Astrocyte of the cerebellum (primary cell): ENCODE data around the gene PACRG.

ENCODE experiments used
- DNase-seq: peaks from one replicate; pipeline ENCODE4 v3.0.0-alpha.2; 2011; ENCODE audit warnings: low read depth
- H3K4me3 ChIP-seq: 2 replicates; pipeline ENCODE4 v1.5.1; 2011; ENCODE audit warnings: mild to moderate bottlenecking, low read depth, low read length, moderate library complexity
- in situ Hi-C: cut with HindIII; loops from 2 replicates; pipeline ENCODE4 v1.10.0; 2017; ENCODE audit warnings: low sequenced_read_pairs
- TF ChIP-seq, protein P1 (sequence below): IDR thresholded peaks from 2 replicates; pipeline ENCODE4 v1.5.1; 2012; ENCODE audit warnings: low read length, low read depth, moderate library complexity, mild to moderate bottlenecking; ENCODE audit errors: missing control alignments

Gene PACRG

DNA sequence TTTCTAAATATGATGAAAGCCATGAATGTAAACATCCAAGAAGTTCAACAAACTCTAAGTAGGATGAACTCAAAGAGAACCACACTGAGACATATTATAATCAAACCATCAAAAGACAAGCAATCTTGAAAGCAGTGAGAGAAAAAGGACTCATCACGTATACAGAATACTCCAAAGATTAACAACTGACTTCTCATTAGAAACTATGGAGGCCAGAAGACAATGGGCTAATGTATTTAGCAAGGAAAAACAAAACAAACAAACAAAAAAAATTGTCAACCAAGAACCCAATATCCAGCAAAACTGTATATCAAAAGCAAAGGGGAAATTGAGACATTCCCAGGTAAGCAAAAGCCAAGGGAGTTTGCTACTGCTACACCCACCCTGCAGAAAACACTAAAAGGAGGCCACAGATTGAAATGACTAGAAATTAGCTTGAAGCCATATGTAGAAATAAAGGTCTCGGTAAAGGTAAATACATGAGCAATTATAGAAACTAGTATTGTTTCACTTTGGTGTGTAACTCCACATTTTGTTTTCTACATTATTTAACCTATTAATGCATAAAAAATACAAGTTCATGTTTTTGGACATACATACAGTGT lies 385.7 kb downstream of the PACRG start:
- in situ Hi-C loops = no loop called here
- DNase-seq = no peak
- no peak overlapping the region for H3K4me3 ChIP-seq
- TF ChIP-seq, protein P1, sequence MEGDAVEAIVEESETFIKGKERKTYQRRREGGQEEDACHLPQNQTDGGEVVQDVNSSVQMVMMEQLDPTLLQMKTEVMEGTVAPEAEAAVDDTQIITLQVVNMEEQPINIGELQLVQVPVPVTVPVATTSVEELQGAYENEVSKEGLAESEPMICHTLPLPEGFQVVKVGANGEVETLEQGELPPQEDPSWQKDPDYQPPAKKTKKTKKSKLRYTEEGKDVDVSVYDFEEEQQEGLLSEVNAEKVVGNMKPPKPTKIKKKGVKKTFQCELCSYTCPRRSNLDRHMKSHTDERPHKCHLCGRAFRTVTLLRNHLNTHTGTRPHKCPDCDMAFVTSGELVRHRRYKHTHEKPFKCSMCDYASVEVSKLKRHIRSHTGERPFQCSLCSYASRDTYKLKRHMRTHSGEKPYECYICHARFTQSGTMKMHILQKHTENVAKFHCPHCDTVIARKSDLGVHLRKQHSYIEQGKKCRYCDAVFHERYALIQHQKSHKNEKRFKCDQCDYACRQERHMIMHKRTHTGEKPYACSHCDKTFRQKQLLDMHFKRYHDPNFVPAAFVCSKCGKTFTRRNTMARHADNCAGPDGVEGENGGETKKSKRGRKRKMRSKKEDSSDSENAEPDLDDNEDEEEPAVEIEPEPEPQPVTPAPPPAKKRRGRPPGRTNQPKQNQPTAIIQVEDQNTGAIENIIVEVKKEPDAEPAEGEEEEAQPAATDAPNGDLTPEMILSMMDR = no peak

DNA sequence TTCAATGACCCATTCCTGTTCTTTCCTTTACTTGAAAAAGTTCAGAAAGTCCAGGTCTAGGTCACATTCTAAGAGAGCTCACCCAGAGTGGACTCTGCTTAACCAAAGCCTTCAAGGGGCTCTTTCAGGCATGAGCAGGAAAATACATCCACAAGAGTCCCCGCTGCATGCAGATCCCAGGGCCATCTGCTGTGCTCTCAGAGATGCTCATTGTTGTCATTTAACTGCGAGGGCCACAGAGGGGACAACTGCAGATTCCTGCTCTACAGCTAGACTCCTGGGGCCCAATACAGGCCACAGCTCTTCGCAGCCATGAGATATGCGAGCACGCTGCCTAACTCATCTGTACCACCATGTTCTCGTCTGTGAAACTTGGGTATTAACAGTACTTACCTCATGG lies 391.2 kb downstream of the PACRG start:
- in situ Hi-C loops = no loop called here

DNA sequence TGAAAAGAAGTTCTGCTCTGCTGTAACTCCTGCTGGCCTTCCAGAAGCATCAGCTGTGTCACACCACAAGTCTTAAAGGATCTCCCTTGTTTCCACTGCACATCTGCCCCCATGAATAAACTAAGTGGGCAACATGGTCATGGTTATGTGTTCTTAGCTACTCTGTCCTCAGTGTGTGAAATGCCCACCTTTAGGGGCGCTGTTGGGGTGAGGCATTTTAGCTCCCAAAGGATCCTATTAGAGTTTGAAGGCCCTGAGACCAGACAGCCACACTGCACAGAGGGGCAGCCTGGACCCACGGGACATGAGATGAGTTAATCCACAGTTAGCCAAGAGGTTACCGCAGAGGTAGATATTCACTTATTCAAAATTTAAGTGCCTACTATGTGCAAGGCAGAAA lies 392.4 kb downstream of the PACRG start:
- no peak overlapping the region for H3K4me3 ChIP-seq
- DNase-seq = no peak
- TF ChIP-seq, protein P1 = no peak
- in situ Hi-C loops = no loop called here

More for the DNA sequence above, 391.2 kb downstream of the PACRG start:
- TF ChIP-seq, protein P1 = no peak
- DNase-seq = no peak
- H3K4me3 ChIP-seq = no peak overlapping the region

DNA sequence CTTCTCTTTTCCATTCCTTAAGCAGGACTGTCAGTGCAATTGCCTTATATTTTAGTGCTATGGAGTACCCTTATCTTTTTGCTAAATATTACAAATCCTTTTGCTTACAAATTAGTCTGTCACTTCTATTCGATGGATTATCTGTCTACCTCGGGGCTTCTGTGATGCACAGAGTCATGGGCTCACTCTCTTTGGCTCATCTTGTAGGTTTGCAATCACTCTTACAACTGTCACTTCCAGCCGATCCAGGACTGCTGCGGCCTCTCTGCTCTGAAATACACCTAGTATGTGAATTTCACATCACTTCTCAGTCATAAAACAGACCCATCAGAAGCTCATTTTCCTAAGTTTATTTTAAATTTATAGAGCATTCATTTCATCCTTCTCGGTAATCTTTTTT lies 393.5 kb downstream of the PACRG start:
- TF ChIP-seq, protein P1 = no peak
- no peak overlapping the region for H3K4me3 ChIP-seq
- in situ Hi-C loops = no loop called here
- no peak for DNase-seq

DNA sequence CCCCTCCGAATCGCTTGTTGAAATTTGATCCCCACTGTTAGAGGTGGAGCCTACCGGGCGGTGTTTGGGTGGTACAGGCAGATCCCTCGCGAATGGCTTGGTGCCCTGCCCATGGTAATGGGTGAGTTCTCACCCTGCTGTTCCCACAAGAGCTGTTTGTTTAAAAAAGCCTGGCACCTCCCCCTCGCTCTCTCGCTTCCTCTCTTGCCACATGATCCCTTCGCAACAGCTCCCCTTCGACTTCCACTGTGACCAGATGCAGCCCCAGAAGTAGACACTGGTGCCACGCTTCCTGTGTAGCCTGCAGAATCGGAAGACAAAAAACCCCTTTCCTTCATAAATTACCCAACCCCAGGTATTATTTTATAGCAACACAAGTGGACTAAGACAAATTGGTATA lies 394.6 kb downstream of the PACRG start:
- TF ChIP-seq, protein P1 = no peak
- H3K4me3 ChIP-seq = no peak overlapping the region
- in situ Hi-C loops = no loop called here
- DNase-seq = no peak

DNA sequence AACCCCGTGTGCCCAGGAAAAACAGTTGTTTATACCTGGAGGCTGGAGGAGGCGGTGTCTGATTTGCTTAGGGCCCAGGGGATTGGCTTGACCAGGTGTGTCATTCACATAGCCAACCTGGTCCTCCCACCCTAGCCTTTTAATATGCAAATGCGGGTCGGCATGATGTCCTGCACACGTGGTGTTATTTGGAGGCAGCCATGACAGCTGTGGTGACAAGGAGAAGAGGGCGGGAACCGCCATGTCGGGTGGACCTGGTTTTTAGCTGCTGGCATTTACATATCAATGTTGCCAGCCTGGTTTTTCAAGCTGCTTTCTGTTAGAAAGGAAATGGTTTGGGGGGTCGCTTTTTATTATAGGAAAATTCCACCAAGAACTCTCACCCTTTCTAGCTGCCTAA lies 395.3 kb downstream of the PACRG start:
- in situ Hi-C loops = no loop called here
- DNase-seq = no peak
- TF ChIP-seq, protein P1 = no peak
- no peak overlapping the region for H3K4me3 ChIP-seq
